WTC11 (cell line): ENCODE results near the gene ARAF. TPM values are rescaled to one million over a fixed set of nuclear protein-coding genes. Genes with fewer than 3 reads are reported as not detected.

Experiments used
- ATAC-seq: fragments of 200-7000 bp; cut with Tn5 transposase; 2 replicates; pipeline ENCODE4 v1.10.0; 2021; ENCODE audit warnings: mild to moderate bottlenecking, moderate library complexity
- CTCF ChIA-PET: fragments of 300-600 bp; sonication (Branson Sonifier 250); formaldehyde crosslinking; loops from one replicate; lab custom pipeline; 2021; ENCODE audit warnings: antibody characterized with exemption; lab: Charles Lee
- POLR2A ChIA-PET: fragments of 350-600 bp; sonication (Branson Sonifier 250); formaldehyde crosslinking; loops from one replicate; lab custom pipeline; 2021; ENCODE audit warnings: antibody characterized with exemption; lab: Charles Lee
- DNase-seq: peaks from one replicate; pipeline ENCODE4 v3.0.0; 2021; ENCODE audit warnings: low spot score
- H3K27ac Mint-ChIP-seq: 2 replicates; pipeline ENCODE4 v1.8.0; 2021; ENCODE audit warnings: mixed read lengths
- H3K27me3 Mint-ChIP-seq: 2 replicates; pipeline ENCODE4 v1.8.0; 2021; ENCODE audit warnings: low read depth, mild to moderate bottlenecking, moderate library complexity, mixed read lengths
- H3K36me3 Mint-ChIP-seq: 2 replicates; pipeline ENCODE4 v1.8.0; 2021; ENCODE audit warnings: mixed read lengths
- H3K4me1 Mint-ChIP-seq: 2 replicates; pipeline ENCODE4 v1.8.0; 2022; ENCODE audit warnings: mixed read lengths
- H3K4me3 Mint-ChIP-seq: 2 replicates; pipeline ENCODE4 v1.8.0; 2021; ENCODE audit warnings: mild to moderate bottlenecking, moderate library complexity, mixed read lengths
- H3K9me3 Mint-ChIP-seq: 2 replicates; pipeline ENCODE4 v1.8.0; 2021; ENCODE audit warnings: mixed read lengths
- ELF4 ChIP-seq: sonication (generic); formaldehyde crosslinking; IDR thresholded peaks from 2 replicates; pipeline ENCODE4 v1.8.1; 2022; ENCODE audit warnings: low read depth, mild to moderate bottlenecking, moderate library complexity, missing genetic modification reagents
- EMX1 ChIP-seq: fragments of 250-450 bp; sonication (Bioruptor Pico); IDR thresholded peaks from 2 replicates; pipeline ENCODE4 v1.8.0; 2021; ENCODE audit warnings: mild to moderate bottlenecking
- FOXK1 ChIP-seq: sonication (generic); formaldehyde crosslinking; IDR thresholded peaks from 2 replicates; pipeline ENCODE4 v1.8.0; 2022; ENCODE audit warnings: mild to moderate bottlenecking, moderate library complexity, missing genetic modification reagents
- FOXP1 ChIP-seq: sonication (generic); formaldehyde crosslinking; IDR thresholded peaks from 2 replicates; pipeline ENCODE4 v1.8.0; 2022; ENCODE audit warnings: missing genetic modification reagents, mild to moderate bottlenecking, moderate library complexity, borderline replicate concordance
- GABPB1 ChIP-seq: sonication (generic); formaldehyde crosslinking; IDR thresholded peaks from 2 replicates; pipeline ENCODE4 v1.8.1; 2023; ENCODE audit warnings: mild to moderate bottlenecking, missing genetic modification reagents
- PRRX2 ChIP-seq: fragments of 250-450 bp; sonication (Bioruptor Pico); IDR thresholded peaks from 2 replicates; pipeline ENCODE4 v1.8.0; 2021; ENCODE audit warnings: mild to moderate bottlenecking
- ZBTB21 ChIP-seq: sonication (generic); formaldehyde crosslinking; IDR thresholded peaks from 2 replicates; pipeline ENCODE4 v1.8.1; 2023; ENCODE audit warnings: mild to moderate bottlenecking, missing genetic modification reagents, borderline replicate concordance
- total RNA-seq: library from RNA; stranded (reverse); gene quantifications from 3 replicates; pipeline ENCODE4 v1.2.3, GENCODE V29; 2021
- TF ChIP-seq, protein P1 (sequence below): fragments of 250-450 bp; sonication (Bioruptor Pico); IDR thresholded peaks from 2 replicates; pipeline ENCODE4 v1.9.0; 2021; ENCODE audit warnings: mild to moderate bottlenecking
- TF ChIP-seq, protein P2 (sequence below): sonication (generic); formaldehyde crosslinking; conservative IDR thresholded peaks from 2 replicates; pipeline ENCODE4 v1.8.1; 2022; ENCODE audit warnings: mild to moderate bottlenecking, missing genetic modification reagents
- TF ChIP-seq, protein P3 (sequence below): sonication (generic); formaldehyde crosslinking; IDR thresholded peaks from 2 replicates; pipeline ENCODE4 v1.8.0; 2022; ENCODE audit warnings: mild to moderate bottlenecking, missing genetic modification reagents
- TF ChIP-seq, protein P4 (sequence below): fragments of 250-450 bp; sonication (Bioruptor Pico); IDR thresholded peaks from 2 replicates; pipeline ENCODE4 v1.9.0; 2021; ENCODE audit warnings: mild to moderate bottlenecking
- TF ChIP-seq, protein P5 (sequence below): sonication (generic); formaldehyde crosslinking; IDR thresholded peaks from 2 replicates; pipeline ENCODE4 v1.8.1; 2023; ENCODE audit warnings: mild to moderate bottlenecking, moderate library complexity, missing genetic modification reagents
- TF ChIP-seq, protein P6 (sequence below): sonication (generic); formaldehyde crosslinking; IDR thresholded peaks from 2 replicates; pipeline ENCODE4 v1.8.1; 2022; ENCODE audit warnings: mild to moderate bottlenecking, moderate library complexity, missing genetic modification reagents
- TF ChIP-seq, protein P7 (sequence below): sonication (generic); formaldehyde crosslinking; IDR thresholded peaks from 2 replicates; pipeline ENCODE4 v1.8.1; 2023; ENCODE audit warnings: mild to moderate bottlenecking, missing genetic modification reagents, borderline replicate concordance
- TF ChIP-seq, protein P8 (sequence below): sonication (generic); formaldehyde crosslinking; IDR thresholded peaks from 2 replicates; pipeline ENCODE4 v1.8.1; 2022; ENCODE audit warnings: low read depth, mild to moderate bottlenecking, moderate library complexity, missing genetic modification reagents, borderline replicate concordance

ARAF gene
- total RNA-seq, 1 experiment from 2014 or later = 55.1 TPM

DNA sequence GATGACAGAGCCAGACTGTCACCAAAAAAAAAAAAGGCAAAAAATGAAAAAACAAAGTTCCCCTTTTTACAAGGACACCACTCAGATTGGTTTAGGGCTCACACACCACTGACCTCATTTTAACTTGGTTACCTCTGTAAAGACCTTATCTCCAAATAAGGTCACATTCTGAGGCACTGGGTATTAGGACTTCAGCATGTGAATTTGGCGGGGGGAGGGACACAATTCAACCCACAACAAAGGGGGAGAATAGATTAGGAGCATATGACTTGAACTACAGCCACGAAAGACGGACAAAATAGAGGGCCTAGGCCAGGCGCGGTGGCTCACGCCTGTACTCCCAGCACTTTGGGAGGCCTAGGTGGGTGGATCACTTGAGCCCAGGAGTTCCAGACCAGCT is 31.0 kb upstream of the ARAF start:
- H3K27ac Mint-ChIP-seq = no peak overlapping the region
- CTCF ChIA-PET = interaction anchor here (0.7 kb wide), 1 partner anchor 26 kb away, joined by 3 read pairs; no protein-coding TSS in a partner anchor
- no peaks in the 10 kb centered on the region; the same call in 1 of the 2 replicates for H3K27me3 Mint-ChIP-seq
- H3K4me3 Mint-ChIP-seq = no peak overlapping the region
- TF ChIP-seq, protein P1, sequence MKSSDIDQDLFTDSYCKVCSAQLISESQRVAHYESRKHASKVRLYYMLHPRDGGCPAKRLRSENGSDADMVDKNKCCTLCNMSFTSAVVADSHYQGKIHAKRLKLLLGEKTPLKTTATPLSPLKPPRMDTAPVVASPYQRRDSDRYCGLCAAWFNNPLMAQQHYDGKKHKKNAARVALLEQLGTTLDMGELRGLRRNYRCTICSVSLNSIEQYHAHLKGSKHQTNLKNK (CRISPR knock-in tag) = no peak
- TF ChIP-seq, protein P2, sequence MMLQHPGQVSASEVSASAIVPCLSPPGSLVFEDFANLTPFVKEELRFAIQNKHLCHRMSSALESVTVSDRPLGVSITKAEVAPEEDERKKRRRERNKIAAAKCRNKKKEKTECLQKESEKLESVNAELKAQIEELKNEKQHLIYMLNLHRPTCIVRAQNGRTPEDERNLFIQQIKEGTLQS (CRISPR knock-in tag) = no peak
- TF ChIP-seq PRRX2 (no peak), FOXK1 (no peak), ZBTB21 (CRISPR knock-in tag) (no peak), ELF4 (CRISPR knock-in tag) (no peak), EMX1 (no peak), GABPB1 (CRISPR knock-in tag) (no peak), FOXP1 (CRISPR knock-in tag) (no peak)
- TF ChIP-seq, protein P3, sequence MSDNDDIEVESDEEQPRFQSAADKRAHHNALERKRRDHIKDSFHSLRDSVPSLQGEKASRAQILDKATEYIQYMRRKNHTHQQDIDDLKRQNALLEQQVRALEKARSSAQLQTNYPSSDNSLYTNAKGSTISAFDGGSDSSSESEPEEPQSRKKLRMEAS (CRISPR knock-in tag) = no peak
- TF ChIP-seq, protein P4, sequence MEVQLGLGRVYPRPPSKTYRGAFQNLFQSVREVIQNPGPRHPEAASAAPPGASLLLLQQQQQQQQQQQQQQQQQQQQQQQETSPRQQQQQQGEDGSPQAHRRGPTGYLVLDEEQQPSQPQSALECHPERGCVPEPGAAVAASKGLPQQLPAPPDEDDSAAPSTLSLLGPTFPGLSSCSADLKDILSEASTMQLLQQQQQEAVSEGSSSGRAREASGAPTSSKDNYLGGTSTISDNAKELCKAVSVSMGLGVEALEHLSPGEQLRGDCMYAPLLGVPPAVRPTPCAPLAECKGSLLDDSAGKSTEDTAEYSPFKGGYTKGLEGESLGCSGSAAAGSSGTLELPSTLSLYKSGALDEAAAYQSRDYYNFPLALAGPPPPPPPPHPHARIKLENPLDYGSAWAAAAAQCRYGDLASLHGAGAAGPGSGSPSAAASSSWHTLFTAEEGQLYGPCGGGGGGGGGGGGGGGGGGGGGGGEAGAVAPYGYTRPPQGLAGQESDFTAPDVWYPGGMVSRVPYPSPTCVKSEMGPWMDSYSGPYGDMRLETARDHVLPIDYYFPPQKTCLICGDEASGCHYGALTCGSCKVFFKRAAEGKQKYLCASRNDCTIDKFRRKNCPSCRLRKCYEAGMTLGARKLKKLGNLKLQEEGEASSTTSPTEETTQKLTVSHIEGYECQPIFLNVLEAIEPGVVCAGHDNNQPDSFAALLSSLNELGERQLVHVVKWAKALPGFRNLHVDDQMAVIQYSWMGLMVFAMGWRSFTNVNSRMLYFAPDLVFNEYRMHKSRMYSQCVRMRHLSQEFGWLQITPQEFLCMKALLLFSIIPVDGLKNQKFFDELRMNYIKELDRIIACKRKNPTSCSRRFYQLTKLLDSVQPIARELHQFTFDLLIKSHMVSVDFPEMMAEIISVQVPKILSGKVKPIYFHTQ (CRISPR knock-in tag) = no peak
- TF ChIP-seq, protein P5, sequence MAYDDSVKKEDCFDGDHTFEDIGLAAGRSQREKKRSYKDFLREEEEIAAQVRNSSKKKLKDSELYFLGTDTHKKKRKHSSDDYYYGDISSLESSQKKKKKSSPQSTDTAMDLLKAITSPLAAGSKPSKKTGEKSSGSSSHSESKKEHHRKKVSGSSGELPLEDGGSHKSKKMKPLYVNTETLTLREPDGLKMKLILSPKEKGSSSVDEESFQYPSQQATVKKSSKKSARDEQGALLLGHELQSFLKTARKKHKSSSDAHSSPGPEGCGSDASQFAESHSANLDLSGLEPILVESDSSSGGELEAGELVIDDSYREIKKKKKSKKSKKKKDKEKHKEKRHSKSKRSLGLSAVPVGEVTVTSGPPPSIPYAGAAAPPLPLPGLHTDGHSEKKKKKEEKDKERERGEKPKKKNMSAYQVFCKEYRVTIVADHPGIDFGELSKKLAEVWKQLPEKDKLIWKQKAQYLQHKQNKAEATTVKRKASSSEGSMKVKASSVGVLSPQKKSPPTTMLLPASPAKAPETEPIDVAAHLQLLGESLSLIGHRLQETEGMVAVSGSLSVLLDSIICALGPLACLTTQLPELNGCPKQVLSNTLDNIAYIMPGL = no peak
- TF ChIP-seq, protein P6, sequence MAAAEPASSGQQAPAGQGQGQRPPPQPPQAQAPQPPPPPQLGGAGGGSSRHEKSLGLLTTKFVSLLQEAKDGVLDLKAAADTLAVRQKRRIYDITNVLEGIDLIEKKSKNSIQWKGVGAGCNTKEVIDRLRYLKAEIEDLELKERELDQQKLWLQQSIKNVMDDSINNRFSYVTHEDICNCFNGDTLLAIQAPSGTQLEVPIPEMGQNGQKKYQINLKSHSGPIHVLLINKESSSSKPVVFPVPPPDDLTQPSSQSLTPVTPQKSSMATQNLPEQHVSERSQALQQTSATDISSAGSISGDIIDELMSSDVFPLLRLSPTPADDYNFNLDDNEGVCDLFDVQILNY (CRISPR knock-in tag) = no peak
- TF ChIP-seq, protein P7, sequence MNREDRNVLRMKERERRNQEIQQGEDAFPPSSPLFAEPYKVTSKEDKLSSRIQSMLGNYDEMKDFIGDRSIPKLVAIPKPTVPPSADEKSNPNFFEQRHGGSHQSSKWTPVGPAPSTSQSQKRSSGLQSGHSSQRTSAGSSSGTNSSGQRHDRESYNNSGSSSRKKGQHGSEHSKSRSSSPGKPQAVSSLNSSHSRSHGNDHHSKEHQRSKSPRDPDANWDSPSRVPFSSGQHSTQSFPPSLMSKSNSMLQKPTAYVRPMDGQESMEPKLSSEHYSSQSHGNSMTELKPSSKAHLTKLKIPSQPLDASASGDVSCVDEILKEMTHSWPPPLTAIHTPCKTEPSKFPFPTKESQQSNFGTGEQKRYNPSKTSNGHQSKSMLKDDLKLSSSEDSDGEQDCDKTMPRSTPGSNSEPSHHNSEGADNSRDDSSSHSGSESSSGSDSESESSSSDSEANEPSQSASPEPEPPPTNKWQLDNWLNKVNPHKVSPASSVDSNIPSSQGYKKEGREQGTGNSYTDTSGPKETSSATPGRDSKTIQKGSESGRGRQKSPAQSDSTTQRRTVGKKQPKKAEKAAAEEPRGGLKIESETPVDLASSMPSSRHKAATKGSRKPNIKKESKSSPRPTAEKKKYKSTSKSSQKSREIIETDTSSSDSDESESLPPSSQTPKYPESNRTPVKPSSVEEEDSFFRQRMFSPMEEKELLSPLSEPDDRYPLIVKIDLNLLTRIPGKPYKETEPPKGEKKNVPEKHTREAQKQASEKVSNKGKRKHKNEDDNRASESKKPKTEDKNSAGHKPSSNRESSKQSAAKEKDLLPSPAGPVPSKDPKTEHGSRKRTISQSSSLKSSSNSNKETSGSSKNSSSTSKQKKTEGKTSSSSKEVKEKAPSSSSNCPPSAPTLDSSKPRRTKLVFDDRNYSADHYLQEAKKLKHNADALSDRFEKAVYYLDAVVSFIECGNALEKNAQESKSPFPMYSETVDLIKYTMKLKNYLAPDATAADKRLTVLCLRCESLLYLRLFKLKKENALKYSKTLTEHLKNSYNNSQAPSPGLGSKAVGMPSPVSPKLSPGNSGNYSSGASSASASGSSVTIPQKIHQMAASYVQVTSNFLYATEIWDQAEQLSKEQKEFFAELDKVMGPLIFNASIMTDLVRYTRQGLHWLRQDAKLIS = no peak
- TF ChIP-seq, protein P8, sequence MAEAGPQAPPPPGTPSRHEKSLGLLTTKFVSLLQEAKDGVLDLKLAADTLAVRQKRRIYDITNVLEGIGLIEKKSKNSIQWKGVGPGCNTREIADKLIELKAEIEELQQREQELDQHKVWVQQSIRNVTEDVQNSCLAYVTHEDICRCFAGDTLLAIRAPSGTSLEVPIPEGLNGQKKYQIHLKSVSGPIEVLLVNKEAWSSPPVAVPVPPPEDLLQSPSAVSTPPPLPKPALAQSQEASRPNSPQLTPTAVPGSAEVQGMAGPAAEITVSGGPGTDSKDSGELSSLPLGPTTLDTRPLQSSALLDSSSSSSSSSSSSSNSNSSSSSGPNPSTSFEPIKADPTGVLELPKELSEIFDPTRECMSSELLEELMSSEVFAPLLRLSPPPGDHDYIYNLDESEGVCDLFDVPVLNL (CRISPR knock-in tag) = no peak
- TF ChIP-seq, all 79 proteins: peak for 0
- Mint-ChIP-seq H3K9me3 (no peaks in the 10 kb centered on the region), H3K4me1 (no peaks in the 10 kb centered on the region), H3K36me3 (no peaks in the 10 kb centered on the region)
- ATAC-seq = no peak
- DNase-seq = no peak
- POLR2A ChIA-PET = no interaction called here
